GM04503 (cell line): Measurements from ENCODE around the gene OR51E2.

Experiments used
- DNase-seq: peaks from one replicate; pipeline ENCODE4 v3.0.0-alpha.2; 2012; ENCODE audit warnings: low read depth

OR51E2 gene

GRCh38 chr11:4662876-4663275 lies 34.8 kb downstream of the OR51E2 start:
- DNase-seq: no peak

GRCh38 chr11:4658629-4659445 lies 38.8 kb downstream of the OR51E2 start:
- DNase-seq: no peak

- DNase-seq: no peak
These were observed 42.9 kb downstream of the OR51E2 start for GRCh38 chr11:4654635-4655369.

GRCh38 chr11:4647766-4648165 lies 49.9 kb downstream of the OR51E2 start:
- no peak for DNase-seq

- no peak for DNase-seq
These were observed 51.7 kb downstream of the OR51E2 start for GRCh38 chr11:4645974-4646373.

- no peak for DNase-seq
These were observed 53.4 kb downstream of the OR51E2 start for GRCh38 chr11:4644233-4644632.

DNA sequence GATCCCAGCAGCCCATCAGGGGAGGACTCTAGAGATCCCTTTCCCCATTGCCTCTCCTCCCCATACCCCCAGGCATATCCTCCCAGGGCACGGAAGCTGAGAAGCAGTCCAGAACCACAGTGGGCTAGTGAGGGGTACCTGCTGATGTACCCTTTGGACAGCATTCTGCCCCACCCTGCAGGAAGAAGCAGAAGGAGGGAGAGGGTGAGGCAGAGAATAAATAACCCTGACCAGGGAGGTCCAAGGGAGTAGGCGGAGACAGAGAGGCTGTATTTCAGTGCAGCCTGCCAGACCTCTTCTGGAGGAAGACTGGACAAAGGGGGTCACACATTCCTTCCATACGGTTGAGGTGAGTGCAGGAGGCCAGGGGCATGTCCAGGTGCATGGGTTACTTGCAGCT lies 54.0 kb downstream of the OR51E2 start, which contains the start of gene OR51E1:
Gene OR51E1 (plus strand): TSS at position 301 of the 400 bp plus-strand sequence. CDS start 8,545 bp downstream, outside the sequence.
- DNase-seq: no peak

DNA sequence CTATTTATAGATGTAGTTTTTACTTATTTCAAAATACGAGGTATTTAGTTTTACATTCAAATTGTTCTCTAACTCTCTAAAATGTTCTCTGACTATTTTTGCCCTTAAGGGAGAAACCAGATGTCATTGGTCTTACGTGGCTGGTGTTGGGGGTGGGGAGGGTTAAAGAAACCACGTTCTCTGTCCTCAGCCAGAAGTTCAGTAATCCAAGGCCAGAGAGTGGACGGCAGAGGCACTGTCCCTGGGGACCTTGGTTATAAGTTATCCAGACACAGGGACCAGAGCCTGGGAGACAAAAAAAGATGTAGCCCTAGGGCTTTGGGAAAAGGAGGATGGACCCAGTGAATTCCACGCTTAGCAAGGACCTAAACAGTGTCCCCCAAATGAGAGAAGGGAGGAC lies 54.6 kb downstream of the OR51E2 start:
- no peak for DNase-seq

DNA sequence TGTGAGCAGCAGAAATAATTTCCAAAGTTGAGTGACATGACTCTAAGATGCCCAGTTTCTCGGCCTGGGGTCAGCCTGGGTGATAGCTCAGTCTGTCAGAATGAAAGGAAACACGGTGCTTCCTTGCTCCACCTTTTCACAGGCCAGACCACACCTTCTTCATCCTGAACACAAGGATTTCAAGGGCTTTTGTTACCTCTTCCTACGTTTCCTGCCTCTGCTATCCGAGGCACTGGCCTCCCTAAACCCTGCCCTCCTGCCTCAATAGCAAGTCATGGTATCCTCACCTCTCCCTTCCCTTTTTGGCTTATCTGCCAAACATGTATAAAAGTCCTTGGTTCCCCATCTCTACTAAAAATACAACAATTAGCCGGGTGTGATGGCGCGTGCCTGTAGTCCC lies 55.6 kb downstream of the OR51E2 start:
- no peak for DNase-seq

- DNase-seq: no peak
These were observed 56.2 kb downstream of the OR51E2 start for GRCh38 chr11:4641501-4641900.

DNA sequence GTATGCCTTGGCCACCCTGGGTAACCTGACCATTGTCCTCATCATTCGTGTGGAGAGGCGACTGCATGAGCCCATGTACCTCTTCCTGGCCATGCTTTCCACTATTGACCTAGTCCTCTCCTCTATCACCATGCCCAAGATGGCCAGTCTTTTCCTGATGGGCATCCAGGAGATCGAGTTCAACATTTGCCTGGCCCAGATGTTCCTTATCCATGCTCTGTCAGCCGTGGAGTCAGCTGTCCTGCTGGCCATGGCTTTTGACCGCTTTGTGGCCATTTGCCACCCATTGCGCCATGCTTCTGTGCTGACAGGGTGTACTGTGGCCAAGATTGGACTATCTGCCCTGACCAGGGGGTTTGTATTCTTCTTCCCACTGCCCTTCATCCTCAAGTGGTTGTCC lies 57.7 kb downstream of the OR51E2 start:
- DNase-seq: no peak

DNA sequence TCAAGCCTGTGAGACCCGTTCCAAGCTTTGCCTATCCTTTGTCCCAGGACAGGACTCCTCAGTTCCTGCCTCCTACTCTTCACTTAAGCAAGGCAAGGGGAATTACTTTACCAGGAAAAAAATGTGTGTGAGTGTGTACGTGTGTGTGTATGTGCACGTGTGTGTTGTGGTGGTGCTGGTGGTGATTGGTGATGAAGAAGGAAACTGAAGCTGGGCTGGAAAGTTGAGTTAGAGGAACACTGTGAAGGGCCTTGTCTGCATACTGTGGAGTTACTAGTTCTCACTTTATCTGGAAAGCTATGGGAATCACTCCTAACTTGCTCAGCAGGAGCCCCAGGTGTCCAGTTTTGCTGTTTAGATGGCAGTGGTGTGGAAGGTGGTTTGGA lies 60.0 kb downstream of the OR51E2 start:
- DNase-seq: no peak

- peak; percentile 19 for DNase-seq
These were observed 60.5 kb downstream of the OR51E2 start, which contains the start of gene OR51D1 for GRCh38 chr11:4636962-4637661. OR51D1 (plus strand) TSS chr11:4637477; CDS start chr11:4639791, 2,314 bp downstream.

DNA sequence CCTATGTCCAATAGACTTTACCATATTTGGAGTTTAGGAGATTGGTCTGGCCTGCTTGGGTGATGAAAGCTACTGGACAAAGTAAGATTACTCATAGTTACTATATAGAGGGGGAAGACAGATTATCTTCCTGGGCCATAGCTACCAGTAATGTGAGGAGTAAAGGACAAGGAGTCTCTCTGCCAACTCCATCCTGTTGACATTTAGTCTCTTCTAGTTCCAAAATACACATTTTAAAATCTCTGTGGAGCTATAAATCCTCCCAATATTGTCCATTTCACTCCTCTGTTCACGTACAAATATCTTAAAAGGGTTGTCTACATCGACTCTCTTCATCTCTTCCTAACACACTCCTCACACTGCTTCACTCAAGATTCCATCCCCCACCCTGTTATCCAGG lies 61.5 kb downstream of the OR51E2 start:
- DNase-seq: no peak
